Skin epidermis (tissue), 12 donors: ENCODE data around the gene ABCD2.
"Not testable (repeated sequence)": the region's sequence is repeated elsewhere in the genome, so short reads cannot be mapped to it uniquely, and the experiment has no call there.

Source experiments
- H3K27ac ChIP-seq, 21 experiments: fragments of 200-600 bp; sonication (generic) in 11 of 21; one replicate each; pipeline ENCODE4 v1.5.0; 2020; ENCODE audit warnings: mild to moderate bottlenecking in 3 of 21, inconsistent platforms in 2 of 21, moderate library complexity in 2 of 21
- H3K4me3 ChIP-seq, 7 experiments: fragments of 200-600 bp; sonication (generic) in 2 of 7; one replicate each; pipeline ENCODE4 v1.5.0; 2020; ENCODE audit warnings: inconsistent platforms in 2 of 7, mild to moderate bottlenecking in 2 of 7, moderate library complexity in 1 of 7

The ABCD2 gene

GRCh38 chr12:39572551-39572950 lies 47.1 kb downstream of the ABCD2 start:
- no peak overlapping the region for H3K27ac ChIP-seq
- H3K4me3 ChIP-seq, result no peak overlapping the region

GRCh38 chr12:39571351-39571750 lies 48.3 kb downstream of the ABCD2 start:
- H3K4me3 ChIP-seq, result no peak overlapping the region
- no peak overlapping the region for H3K27ac ChIP-seq

- H3K27ac ChIP-seq, result no peak overlapping the region
These were observed 66.1 kb downstream of the ABCD2 start for GRCh38 chr12:39553476-39553875.

GRCh38 chr12:39544211-39544610 lies 75.4 kb downstream of the ABCD2 start:
- not testable (repeated sequence) for H3K27ac ChIP-seq, H3K4me3 ChIP-seq

More at GRCh38 chr12:39553476-39553875, 66.1 kb downstream of the ABCD2 start:
- H3K4me3 ChIP-seq, result no peak overlapping the region

GRCh38 chr12:39541471-39541870 lies 78.1 kb downstream of the ABCD2 start:
- Histone ChIP-seq H3K27ac (no peak overlapping the region), H3K4me3 (no peak overlapping the region)

- no peak overlapping the region for H3K27ac ChIP-seq
- no peak overlapping the region for H3K4me3 ChIP-seq
These were observed 80.9 kb downstream of the ABCD2 start for GRCh38 chr12:39538679-39539104.

GRCh38 chr12:39533951-39534350 lies 85.7 kb downstream of the ABCD2 start:
- H3K4me3 ChIP-seq, result no peak overlapping the region
- H3K27ac ChIP-seq, result no peak overlapping the region

- H3K27ac ChIP-seq, result no peak overlapping the region
- H3K4me3 ChIP-seq, result no peak overlapping the region
These were observed 87.2 kb downstream of the ABCD2 start for GRCh38 chr12:39532448-39532847.

- H3K4me3 ChIP-seq, result no peak overlapping the region
- H3K27ac ChIP-seq, result no peak overlapping the region
These were observed 92.6 kb downstream of the ABCD2 start for GRCh38 chr12:39526974-39527373.

GRCh38 chr12:39522167-39522566 lies 97.4 kb downstream of the ABCD2 start:
- not testable (repeated sequence) for H3K27ac ChIP-seq, H3K4me3 ChIP-seq

- Histone ChIP-seq H3K4me3 (no peak overlapping the region), H3K27ac (no peak overlapping the region)
These were observed 109.6 kb downstream of the ABCD2 start for GRCh38 chr12:39510001-39510400.

GRCh38 chr12:39505554-39505953 lies 114.0 kb downstream of the ABCD2 start:
- Histone ChIP-seq H3K4me3 (no peak overlapping the region), H3K27ac (no peak overlapping the region)

GRCh38 chr12:39505023-39505422 lies 114.6 kb downstream of the ABCD2 start:
- no peak overlapping the region for H3K4me3 ChIP-seq
- H3K27ac ChIP-seq, result no peak overlapping the region

GRCh38 chr12:39503439-39503838 lies 116.2 kb downstream of the ABCD2 start:
- H3K27ac ChIP-seq, result no peak overlapping the region
- H3K4me3 ChIP-seq, result no peak overlapping the region

GRCh38 chr12:39502726-39503125 lies 116.9 kb downstream of the ABCD2 start:
- H3K27ac ChIP-seq, result no peak overlapping the region
- H3K4me3 ChIP-seq, result no peak overlapping the region
